IMR-90 (cell line): Measurements from ENCODE around the gene GSS. TPM values are rescaled to one million over a fixed set of nuclear protein-coding genes. Genes with fewer than 3 reads are reported as not detected.

Experiments
- ATAC-seq: fragments of 200-7000 bp; cut with Tn5 transposase; 2 replicates; pipeline ENCODE4 v1.9.1; 2020; ENCODE audit warnings: low read depth, mild to moderate bottlenecking, moderate library complexity
- BruUV-seq: library from RNA; stranded (reverse); fragments of 400-500 nt; replicated peaks from 2 replicates; lab custom pipeline; 2021; lab: Mats Ljungman, UMichigan
- CTCF ChIA-PET: fragments of 300-600 bp; formaldehyde crosslinking; extraction: SDS; loops from one replicate; lab custom pipeline; 2021; ENCODE audit warnings: antibody characterized with exemption; lab: Yijun Ruan, JAX
- POLR2A ChIA-PET: fragments of 300-600 bp; sonication (Branson Sonifier 250); formaldehyde crosslinking; loops from one replicate; lab custom pipeline; 2022; ENCODE audit warnings: antibody characterized with exemption; ENCODE audit not compliant: unreplicated experiment; lab: Charles Lee
- DNase-seq: peaks from one replicate; pipeline ENCODE4 v3.0.0; 2013
- H2AFZ ChIP-seq: replicated peaks from 2 replicates; pipeline ENCODE3; 2013; ENCODE audit warnings: low read length, mild to moderate bottlenecking; ENCODE audit not compliant: poor library complexity
- H2AK5ac ChIP-seq: 2 replicates; pipeline ENCODE4 v1.6.1; 2013; ENCODE audit warnings: low read depth, low read length, inconsistent platforms
- H2AK9ac ChIP-seq: replicated peaks from 2 replicates; pipeline ENCODE3; 2013; ENCODE audit warnings: mild to moderate bottlenecking, low read depth, low read length, moderate library complexity; ENCODE audit not compliant: poor library complexity
- H2BK120ac ChIP-seq: 2 replicates; pipeline ENCODE4 v1.6.1; 2013; ENCODE audit warnings: low read depth, low read length, inconsistent platforms
- H2BK15ac ChIP-seq: 3 replicates; pipeline ENCODE4 v1.6.1; 2013; ENCODE audit warnings: low read depth, low read length, inconsistent platforms
- H2BK20ac ChIP-seq: 2 replicates; pipeline ENCODE4 v1.6.1; 2013; ENCODE audit warnings: low read depth, mild to moderate bottlenecking, inconsistent platforms, low read length, moderate library complexity
- H2BK5ac ChIP-seq: 2 replicates; pipeline ENCODE4 v1.6.1; 2013; ENCODE audit warnings: mild to moderate bottlenecking, low read depth, low read length, inconsistent platforms; ENCODE audit not compliant: poor library complexity, severe bottlenecking
- H3K14ac ChIP-seq: replicated peaks from 2 replicates; pipeline ENCODE4 v1.6.1; 2013; ENCODE audit warnings: low read depth, low read length, inconsistent platforms
- H3K18ac ChIP-seq: 2 replicates; pipeline ENCODE4 v1.6.1; 2013; ENCODE audit warnings: low read depth, low read length, control low read depth
- H3K23ac ChIP-seq: 2 replicates; pipeline ENCODE4 v1.6.1; 2013; ENCODE audit warnings: low read depth, low read length, inconsistent platforms
- H3K27ac ChIP-seq: 2 replicates; pipeline ENCODE4 v1.5.1; 2013; ENCODE audit warnings: mild to moderate bottlenecking, control low read depth, low read length; ENCODE audit not compliant: insufficient read depth
- H3K27me3 ChIP-seq: 2 replicates; pipeline ENCODE4 v1.6.1; 2013; ENCODE audit warnings: low read length; ENCODE audit not compliant: control insufficient read depth, insufficient read depth
- H3K36me3 ChIP-seq: 2 replicates; pipeline ENCODE4 v1.6.1; 2013; ENCODE audit warnings: low read length, mixed read lengths; ENCODE audit not compliant: control insufficient read depth, insufficient read depth
- H3K4ac ChIP-seq: 2 replicates; pipeline ENCODE4 v1.6.1; 2013; ENCODE audit warnings: low read depth, low read length, inconsistent platforms
- H3K4me1 ChIP-seq: 2 replicates; pipeline ENCODE4 v1.6.1; 2013; ENCODE audit warnings: low read length, mixed read lengths; ENCODE audit not compliant: control insufficient read depth, insufficient read depth
- H3K4me2 ChIP-seq: 2 replicates; pipeline ENCODE4 v1.6.1; 2013; ENCODE audit warnings: low read depth, mild to moderate bottlenecking, control low read depth, low read length, moderate library complexity
- H3K4me3 ChIP-seq: 2 replicates; pipeline ENCODE4 v1.5.1; 2013; ENCODE audit warnings: low read depth, mild to moderate bottlenecking, control low read depth, low read length, moderate library complexity; ENCODE audit not compliant: insufficient read depth
- H3K56ac ChIP-seq: 2 replicates; pipeline ENCODE4 v1.6.1; 2013; ENCODE audit warnings: low read length, inconsistent platforms; ENCODE audit not compliant: insufficient read depth; ENCODE audit errors: extremely low read depth
- H3K79me1 ChIP-seq, 2 experiments: 2 replicates each; pipeline ENCODE4 v1.6.1; 2013; ENCODE audit warnings: low read length in 2 of 2, inconsistent platforms in 1 of 2, low read depth in 1 of 2
- H3K9ac ChIP-seq: 2 replicates; pipeline ENCODE4 v1.6.1; 2013; ENCODE audit warnings: low read depth, low read length, control low read depth
- H3K9me1 ChIP-seq: 2 replicates; pipeline ENCODE4 v1.6.1; 2013; ENCODE audit warnings: low read length, inconsistent platforms; ENCODE audit not compliant: insufficient read depth
- H3K9me3 ChIP-seq: 2 replicates; pipeline ENCODE4 v1.6.1; 2013; ENCODE audit warnings: low read length; ENCODE audit not compliant: control insufficient read depth, insufficient read depth
- H4K20me1 ChIP-seq: 2 replicates; pipeline ENCODE4 v1.6.1; 2013; ENCODE audit warnings: low read length, inconsistent platforms; ENCODE audit not compliant: insufficient read depth
- H4K5ac ChIP-seq: 2 replicates; pipeline ENCODE4 v1.6.1; 2013; ENCODE audit warnings: mild to moderate bottlenecking, low read depth, low read length, control low read depth
- H4K8ac ChIP-seq, 2 experiments: 2 replicates each; pipeline ENCODE4 v1.6.1; 2013; ENCODE audit warnings: low read depth in 2 of 2, low read length in 2 of 2, control low read depth in 1 of 2, inconsistent platforms in 1 of 2
- H4K91ac ChIP-seq: 2 replicates; pipeline ENCODE4 v1.6.1; 2013; ENCODE audit warnings: low read depth, low read length, inconsistent platforms; ENCODE audit not compliant: insufficient read depth
- RAD21 ChIP-seq: IDR thresholded peaks from 2 replicates; pipeline ENCODE4 v1.6.1; 2012; ENCODE audit warnings: low read length, improper control_type of control experiment
- WGBS, 2 experiments: methylation state at CpG; one replicate each; pipeline versions ENCODE4 v1.1.5 to v1.1.7; 2013; ENCODE audit warnings: missing lambda C conversion rate in 2 of 2; ENCODE audit not compliant: insufficient read length in 1 of 2; ENCODE audit errors: extremely low coverage in 2 of 2; 5-methylcytosine and 5-hydroxymethylcytosine counted together
- dilution Hi-C: fragments of 300-500 bp; cut with HindIII; formaldehyde crosslinking; loops from one replicate; pipeline ENCODE4 v1.14.3; 2018; ENCODE audit warnings: low sequenced_read_pairs; ENCODE audit not compliant: unreplicated experiment
- in situ Hi-C: fragments of 300-500 bp; cut with MboI; formaldehyde crosslinking; loops from 3 replicates; pipeline ENCODE4 v1.14.3; 2019; ENCODE audit warnings: low sequenced_read_pairs, inconsistent platforms, mixed read lengths
- intact Hi-C: fragments of 100-400 bp; cut with micrococcal nuclease; formaldehyde crosslinking; loops from 2 replicates; pipeline ENCODE4 v1.10.0; 2022
- polyA plus RNA-seq, 3 experiments: library from polyadenylated mRNA; depleted of rRNA; stranded (reverse); fragments of >200 nt; gene quantifications; 2 replicates each; pipeline ENCODE4 v1.2.3, GENCODE V29; 2012; ENCODE audit warnings: low replicate concordance in 1 of 3
- total RNA-seq: library from RNA; depleted of rRNA; stranded (reverse); fragments of >200 nt; gene quantifications from 2 replicates; pipeline ENCODE4 v1.2.3, GENCODE V29; 2012

The GSS gene
- total and polyA plus RNA-seq, 2 of the 4 experiments (the other 2 are of a cell fraction), result 73.7 to 90.0 TPM

DNA sequence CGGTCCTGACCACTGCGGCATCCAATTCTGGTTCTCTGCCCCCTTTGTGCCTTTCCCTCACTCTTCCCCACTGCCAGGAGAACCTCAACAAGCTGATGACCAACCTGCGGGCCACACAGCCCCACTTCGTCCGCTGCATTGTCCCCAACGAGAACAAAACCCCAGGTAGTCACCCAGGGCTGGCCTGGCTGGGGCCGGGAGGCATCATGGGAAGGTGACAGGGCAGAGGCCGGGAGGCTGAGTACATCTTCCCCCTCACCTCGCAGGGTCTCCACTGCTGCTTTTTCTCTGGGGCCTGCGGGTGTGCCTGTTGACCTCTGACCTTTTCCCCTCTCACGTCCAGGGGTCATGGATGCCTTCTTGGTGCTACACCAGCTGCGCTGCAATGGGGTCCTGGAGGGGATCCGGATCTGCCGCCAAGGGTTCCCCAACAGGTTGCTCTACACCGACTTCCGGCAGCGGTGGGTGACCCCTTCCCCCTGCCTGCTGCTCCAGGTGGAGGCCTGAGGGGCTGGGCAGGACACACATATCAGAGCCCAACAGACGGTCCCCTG is 35.1 kb upstream of the GSS start:
- H3K27me3 ChIP-seq, result peaks cover 5% of the 10 kb centered on the region; the same call in 1 of the 2 replicates
- H2BK15ac ChIP-seq, result no peak overlapping the region
- H4K91ac ChIP-seq, result no peak overlapping the region
- H3K18ac ChIP-seq, result no peak overlapping the region
- H4K5ac ChIP-seq, result no peak overlapping the region
- no peak overlapping the region for H3K4me3 ChIP-seq
- H3K56ac ChIP-seq, result no peak overlapping the region
- peaks cover 26% of the 10 kb centered on the region; the same call in 1 of the 2 replicates for H3K36me3 ChIP-seq
- H3K14ac ChIP-seq, result no peak overlapping the region
- H3K4me2 ChIP-seq, result no peak overlapping the region
- dilution Hi-C loops (no loop called here), in situ Hi-C loops (no loop called here), intact Hi-C loops (no loop called here)
- H3K9me3 ChIP-seq, result no peaks in the 10 kb centered on the region
- ChIA-PET POLR2A (no interaction called here), CTCF (no interaction called here)
- H4K20me1 ChIP-seq, result peaks cover 13% of the 10 kb centered on the region
- H3K4me1 ChIP-seq, result no peaks in the 10 kb centered on the region
- H3K9ac ChIP-seq, result no peak overlapping the region
- no peak overlapping the region for H3K4ac ChIP-seq
- H2AK9ac ChIP-seq, result no peak overlapping the region
- BruUV-seq, result no TSS peak
- no peaks in the 10 kb centered on the region; a peak in 2 of 4 replicates for H3K79me1 ChIP-seq
- DNase-seq (no peak), ATAC-seq (no peak)
- 75% methylated on average over 7 of the region's 18 CpGs; no CpG with 5 or more reads in 1 of the 2 experiments for WGBS, 2 experiments
- H2AK5ac ChIP-seq, result no peak overlapping the region
- no peak overlapping the region for H2AFZ ChIP-seq
- no peak overlapping the region for H2BK5ac ChIP-seq
- peaks cover 13% of the 10 kb centered on the region for H3K9me1 ChIP-seq
- H2BK20ac ChIP-seq, result no peak overlapping the region
- TF ChIP-seq RAD21, result no peak
- no peak overlapping the region for H3K27ac ChIP-seq
- no peak overlapping the region for H4K8ac ChIP-seq
- no peak overlapping the region for H3K23ac ChIP-seq
- H2BK120ac ChIP-seq, result no peak overlapping the region
